ENCODE results near the gene LRMDA.

Gene LRMDA

GRCh38 chr10:76229341-76229740, 797.9 kb downstream of the LRMDA start:
- DNase-seq (ENCODE audit: low read depth in 2 of 2, low spot score in 1 of 2): no peak

- no peak for DNase-seq (ENCODE audit: low read depth in 2 of 2, low spot score in 1 of 2)
Observed at GRCh38 chr10:76230921-76231285, 799.5 kb downstream of the LRMDA start.

GRCh38 chr10:76231286-76231934, 800.0 kb downstream of the LRMDA start:
- DNase-seq (ENCODE audit: low read depth in 2 of 2, low spot score in 1 of 2): no peak

GRCh38 chr10:76234499-76235226, 803.2 kb downstream of the LRMDA start:
- DNase-seq (ENCODE audit: low read depth in 2 of 2, low spot score in 1 of 2): no peak

- DNase-seq (ENCODE audit: low read depth in 2 of 2, low spot score in 1 of 2): no peak
Observed at GRCh38 chr10:76236356-76236755, 804.9 kb downstream of the LRMDA start.

GRCh38 chr10:76242956-76243355, 811.5 kb downstream of the LRMDA start:
- DNase-seq (ENCODE audit: low read depth in 2 of 2, low spot score in 1 of 2): no peak

GRCh38 chr10:76244061-76244686, 812.8 kb downstream of the LRMDA start:
- no peak for DNase-seq (ENCODE audit: low read depth in 2 of 2, low spot score in 1 of 2)

GRCh38 chr10:76245951-76246495, 814.6 kb downstream of the LRMDA start:
- no peak for DNase-seq (ENCODE audit: low read depth in 2 of 2, low spot score in 1 of 2)

- DNase-seq (ENCODE audit: low read depth in 2 of 2, low spot score in 1 of 2): no peak
Observed at GRCh38 chr10:76248649-76249200, 817.3 kb downstream of the LRMDA start.

GRCh38 chr10:76251841-76252671, 820.6 kb downstream of the LRMDA start:
- no peak for DNase-seq (ENCODE audit: low read depth in 2 of 2, low spot score in 1 of 2)

GRCh38 chr10:76252733-76253132, 821.3 kb downstream of the LRMDA start:
- DNase-seq (ENCODE audit: low read depth in 2 of 2, low spot score in 1 of 2): no peak

GRCh38 chr10:76255241-76255640, 823.8 kb downstream of the LRMDA start:
- no peak for DNase-seq (ENCODE audit: low read depth in 2 of 2, low spot score in 1 of 2)

GRCh38 chr10:76257816-76258215, 826.4 kb downstream of the LRMDA start:
- DNase-seq (ENCODE audit: low read depth in 2 of 2, low spot score in 1 of 2): no peak

- DNase-seq (ENCODE audit: low read depth in 2 of 2, low spot score in 1 of 2): no peak
Observed at GRCh38 chr10:76265441-76266113, 834.2 kb downstream of the LRMDA start.

- no peak for DNase-seq (ENCODE audit: low read depth in 2 of 2, low spot score in 1 of 2)
Observed at GRCh38 chr10:76268530-76268929, 837.1 kb downstream of the LRMDA start.

- no peak for DNase-seq (ENCODE audit: low read depth in 2 of 2, low spot score in 1 of 2)
Observed at GRCh38 chr10:76268954-76269353, 837.5 kb downstream of the LRMDA start.

- DNase-seq (ENCODE audit: low read depth in 2 of 2, low spot score in 1 of 2): no peak
Observed at GRCh38 chr10:76270464-76270863, 839.0 kb downstream of the LRMDA start.

GRCh38 chr10:76274933-76275332, 843.5 kb downstream of the LRMDA start:
- DNase-seq (ENCODE audit: low read depth in 2 of 2, low spot score in 1 of 2): no peak

- no peak for DNase-seq (ENCODE audit: low read depth in 2 of 2, low spot score in 1 of 2)
Observed at GRCh38 chr10:76278811-76279460, 847.5 kb downstream of the LRMDA start.

GRCh38 chr10:76281659-76282058, 850.2 kb downstream of the LRMDA start:
- no peak for DNase-seq (ENCODE audit: low read depth in 2 of 2, low spot score in 1 of 2)

Data from stimulated activated CD8-positive, alpha-beta memory T cell treated with anti-CD3 and anti-CD28 coated beads, Interleukin-4, amount 100 ng/mL, for 4 hours (primary cell).